Measurements from ENCODE around the gene ARMC6.

The ARMC6 gene

DNA sequence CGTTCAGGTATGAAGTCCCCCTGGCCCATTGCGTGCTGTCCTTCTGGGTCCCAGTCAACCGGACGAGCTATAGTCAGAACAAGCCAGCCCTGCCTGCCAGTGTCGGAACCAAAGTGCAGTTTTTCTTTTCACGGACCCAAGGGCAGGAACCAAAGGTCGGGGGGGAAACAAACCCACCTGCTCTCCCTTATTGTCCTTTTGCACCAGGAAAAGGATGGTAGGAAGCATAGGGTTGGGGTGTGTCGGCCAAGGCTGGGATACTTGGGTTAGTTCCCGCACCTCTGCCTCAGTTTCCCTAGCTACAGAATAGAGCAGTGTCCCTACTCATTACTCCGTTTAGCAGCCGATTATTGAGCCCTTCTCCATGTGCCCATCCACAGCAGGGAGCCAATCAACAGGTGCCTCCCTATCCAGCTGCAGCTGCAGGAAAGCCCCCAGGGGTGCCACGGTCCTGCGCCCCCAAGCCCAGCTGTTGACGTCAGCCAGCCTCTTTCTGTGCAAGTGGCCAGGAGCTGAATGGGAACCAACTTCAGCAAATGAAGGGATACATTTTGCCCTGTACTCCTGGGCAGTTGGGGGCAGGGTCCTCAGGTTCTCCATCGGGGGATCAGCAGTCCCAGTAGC is 21.0 kb downstream of the ARMC6 start:
- H3K9me3 ChIP-seq (ENCODE audit: control insufficient read depth, insufficient read depth, low read length): no peaks in the 10 kb centered on the region
- H3K4me1 ChIP-seq (ENCODE audit: insufficient read depth, low read length): no peaks in the 10 kb centered on the region
- H3K36me3 ChIP-seq (ENCODE audit: insufficient read depth, low read length): peaks cover 24% of the 10 kb centered on the region
- H3K9ac ChIP-seq (ENCODE audit: low read depth, low read length): no peak overlapping the region

DNA sequence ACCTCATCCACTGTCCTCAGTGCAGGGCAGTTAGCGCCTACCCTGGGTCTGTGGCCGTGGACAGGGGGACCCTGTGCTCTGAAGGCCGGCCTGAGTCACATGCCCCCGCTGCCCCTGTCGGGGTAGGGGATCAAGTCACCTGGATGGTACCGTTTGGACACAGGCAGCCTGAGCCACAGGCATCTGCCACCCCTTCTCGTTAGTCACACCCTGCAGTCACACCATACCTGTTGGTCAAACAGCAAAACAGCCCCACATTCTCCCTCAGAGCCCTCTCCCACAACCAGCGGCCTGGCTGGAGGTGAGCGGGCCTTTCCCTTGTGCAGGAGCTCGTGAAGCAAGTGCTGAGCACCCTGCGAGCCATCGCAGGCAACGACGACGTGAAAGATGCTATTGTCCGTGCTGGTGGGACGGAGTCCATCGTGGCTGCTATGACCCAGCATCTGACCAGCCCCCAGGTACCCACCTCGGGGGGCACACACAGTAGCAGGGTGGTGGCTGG is 21.6 kb downstream of the ARMC6 start:
- Histone ChIP-seq H3K4me1 (ENCODE audit: insufficient read depth, low read length) (no peaks in the 10 kb centered on the region), H3K9ac (ENCODE audit: low read depth, low read length) (no peak overlapping the region), H3K36me3 (ENCODE audit: insufficient read depth, low read length) (peaks cover 24% of the 10 kb centered on the region), H3K9me3 (ENCODE audit: control insufficient read depth, insufficient read depth, low read length) (no peaks in the 10 kb centered on the region)

DNA sequence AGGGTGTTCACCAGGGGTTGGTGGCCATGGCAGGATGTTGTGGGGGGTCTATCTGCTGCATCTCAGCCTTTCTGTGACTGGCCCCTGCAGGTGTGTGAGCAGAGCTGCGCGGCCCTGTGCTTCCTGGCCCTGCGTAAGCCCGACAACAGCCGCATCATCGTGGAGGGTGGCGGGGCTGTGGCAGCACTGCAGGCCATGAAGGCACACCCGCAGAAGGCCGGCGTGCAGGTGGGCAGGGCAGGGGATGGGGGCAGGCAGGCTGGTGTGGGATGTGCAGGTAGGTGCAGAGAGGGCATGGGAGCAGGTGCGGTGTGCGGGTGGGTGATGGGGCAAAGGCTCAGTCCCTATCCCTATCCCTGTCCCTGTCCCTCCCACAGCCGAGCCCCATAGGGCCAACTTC is 22.3 kb downstream of the ARMC6 start:
- Histone ChIP-seq H3K9me3 (ENCODE audit: control insufficient read depth, insufficient read depth, low read length) (no peaks in the 10 kb centered on the region), H3K4me1 (ENCODE audit: insufficient read depth, low read length) (no peaks in the 10 kb centered on the region), H3K9ac (ENCODE audit: low read depth, low read length) (no peak overlapping the region), H3K36me3 (ENCODE audit: insufficient read depth, low read length) (peaks cover 24% of the 10 kb centered on the region)

DNA sequence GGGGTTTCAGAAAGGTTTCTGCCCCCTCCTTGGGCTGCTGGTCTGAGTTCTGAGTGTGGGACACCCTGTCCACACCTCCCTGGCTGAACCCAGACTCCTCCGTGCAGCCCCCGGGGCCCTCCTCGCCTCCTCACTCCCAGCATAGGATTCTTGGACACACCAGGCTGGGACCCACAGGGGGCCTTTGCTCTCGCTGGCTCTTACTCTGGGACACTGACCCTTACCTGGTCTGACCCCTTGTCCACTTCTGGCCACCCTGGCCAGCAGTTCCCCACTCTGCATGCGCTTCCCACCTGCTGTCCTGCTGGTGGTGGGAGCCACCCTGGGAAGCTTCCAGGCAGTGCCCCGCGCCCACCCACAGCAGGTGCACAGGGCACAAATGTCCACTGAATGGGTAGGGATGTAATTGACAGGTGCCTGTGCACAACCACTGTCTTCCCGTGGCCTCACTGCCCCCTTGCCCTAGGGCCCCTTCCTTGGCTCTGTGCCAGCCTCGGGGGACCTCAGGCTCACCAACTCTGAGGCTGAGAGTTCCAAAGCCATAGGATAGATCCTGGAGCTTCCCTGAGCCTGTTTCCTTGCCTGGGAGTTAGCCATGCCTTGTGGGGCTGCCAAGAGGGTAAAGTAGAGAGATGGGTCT is 23.4 kb downstream of the ARMC6 start:
- Histone ChIP-seq H3K9ac (ENCODE audit: low read depth, low read length) (no peak overlapping the region), H3K4me1 (ENCODE audit: insufficient read depth, low read length) (no peaks in the 10 kb centered on the region), H3K36me3 (ENCODE audit: insufficient read depth, low read length) (peaks cover 20% of the 10 kb centered on the region), H3K9me3 (ENCODE audit: control insufficient read depth, insufficient read depth, low read length) (no peaks in the 10 kb centered on the region)

DNA sequence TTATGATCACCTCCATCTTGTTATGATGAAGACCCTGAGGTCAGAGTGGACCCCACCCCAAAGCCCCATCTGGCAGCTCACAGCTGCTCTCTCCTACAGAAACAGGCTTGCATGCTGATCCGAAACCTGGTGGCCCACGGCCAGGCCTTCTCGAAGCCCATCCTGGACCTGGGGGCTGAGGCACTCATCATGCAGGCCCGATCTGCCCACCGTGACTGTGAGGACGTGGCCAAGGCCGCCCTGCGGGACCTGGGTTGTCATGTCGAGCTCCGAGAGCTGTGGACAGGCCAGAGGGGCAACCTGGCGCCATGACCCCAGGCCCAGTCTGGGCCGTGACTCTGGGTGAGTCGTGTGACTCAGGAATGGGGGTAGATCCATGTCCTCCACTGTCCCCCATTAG is 23.9 kb downstream of the ARMC6 start:
- Histone ChIP-seq H3K36me3 (ENCODE audit: insufficient read depth, low read length) (peaks cover 20% of the 10 kb centered on the region), H3K9me3 (ENCODE audit: control insufficient read depth, insufficient read depth, low read length) (no peaks in the 10 kb centered on the region), H3K9ac (ENCODE audit: low read depth, low read length) (no peak overlapping the region), H3K4me1 (ENCODE audit: insufficient read depth, low read length) (no peaks in the 10 kb centered on the region)

DNA sequence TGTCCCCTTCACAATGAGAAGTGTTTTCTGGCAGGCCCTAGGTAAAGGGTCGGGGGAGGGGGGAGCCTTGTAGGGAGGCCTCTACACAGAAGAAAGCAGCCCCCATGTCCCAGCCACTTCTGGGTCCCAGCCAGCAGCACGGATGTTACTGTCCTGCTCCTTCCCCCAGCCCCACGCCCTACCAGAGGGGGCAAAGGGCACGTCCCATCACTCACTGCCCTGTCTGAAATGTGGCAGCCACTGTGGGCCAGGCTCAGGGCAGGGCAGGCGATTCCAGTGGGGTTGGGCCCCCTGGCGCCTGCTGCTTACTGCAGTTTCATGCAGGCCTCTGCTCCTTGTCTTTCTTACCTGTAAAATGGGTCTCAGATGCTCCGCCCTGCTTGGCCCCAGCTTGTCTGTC is 24.3 kb downstream of the ARMC6 start:
- Histone ChIP-seq H3K9me3 (ENCODE audit: control insufficient read depth, insufficient read depth, low read length) (no peaks in the 10 kb centered on the region), H3K36me3 (ENCODE audit: insufficient read depth, low read length) (peaks cover 20% of the 10 kb centered on the region), H3K4me1 (ENCODE audit: insufficient read depth, low read length) (no peaks in the 10 kb centered on the region), H3K9ac (ENCODE audit: low read depth, low read length) (no peak overlapping the region)

DNA sequence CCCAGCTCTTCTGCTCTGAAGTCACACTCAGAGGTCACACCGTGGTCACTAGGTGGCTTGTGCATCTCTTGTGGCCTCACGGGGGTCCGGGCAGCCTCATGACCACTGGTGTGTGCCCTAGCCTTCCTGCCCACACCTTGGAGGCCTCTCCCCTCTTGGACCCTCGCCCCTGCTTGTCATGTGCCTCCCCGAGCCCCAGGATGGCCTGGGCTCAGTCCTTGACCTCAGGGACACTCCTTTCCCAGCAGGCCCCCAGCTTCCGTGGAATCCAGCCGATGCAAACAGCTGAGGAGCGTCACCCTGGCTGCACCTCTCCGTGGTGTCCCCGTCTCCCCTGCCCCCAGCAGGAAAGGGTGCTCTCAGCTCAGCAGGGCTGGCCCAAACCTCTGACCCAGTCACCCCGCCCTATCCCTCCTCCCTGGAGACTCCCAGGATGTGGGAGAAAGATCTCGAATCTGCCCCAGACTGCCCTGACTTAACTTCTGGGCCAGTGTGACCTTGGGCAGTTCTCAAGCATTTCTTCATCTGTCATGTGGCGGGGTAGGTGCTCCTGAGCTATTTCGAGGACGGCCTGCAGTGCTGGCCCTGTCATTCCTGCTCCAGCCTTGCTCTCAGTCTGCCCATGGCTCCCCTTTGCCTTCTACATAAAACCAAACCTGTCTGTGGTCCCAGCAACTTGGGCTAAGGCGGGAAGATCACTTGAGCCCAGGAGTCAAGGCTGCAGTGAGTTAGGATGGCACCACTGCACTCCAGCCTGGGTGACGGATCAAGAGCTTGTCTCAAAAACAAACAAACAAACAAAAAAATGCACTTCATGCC is 25.8 kb downstream of the ARMC6 start:
- H3K9ac ChIP-seq (ENCODE audit: low read depth, low read length): no peak overlapping the region
- H3K9me3 ChIP-seq (ENCODE audit: control insufficient read depth, insufficient read depth, low read length): no peaks in the 10 kb centered on the region
- no peaks in the 10 kb centered on the region for H3K4me1 ChIP-seq (ENCODE audit: insufficient read depth, low read length)
- H3K36me3 ChIP-seq (ENCODE audit: insufficient read depth, low read length): peaks cover 17% of the 10 kb centered on the region

DNA sequence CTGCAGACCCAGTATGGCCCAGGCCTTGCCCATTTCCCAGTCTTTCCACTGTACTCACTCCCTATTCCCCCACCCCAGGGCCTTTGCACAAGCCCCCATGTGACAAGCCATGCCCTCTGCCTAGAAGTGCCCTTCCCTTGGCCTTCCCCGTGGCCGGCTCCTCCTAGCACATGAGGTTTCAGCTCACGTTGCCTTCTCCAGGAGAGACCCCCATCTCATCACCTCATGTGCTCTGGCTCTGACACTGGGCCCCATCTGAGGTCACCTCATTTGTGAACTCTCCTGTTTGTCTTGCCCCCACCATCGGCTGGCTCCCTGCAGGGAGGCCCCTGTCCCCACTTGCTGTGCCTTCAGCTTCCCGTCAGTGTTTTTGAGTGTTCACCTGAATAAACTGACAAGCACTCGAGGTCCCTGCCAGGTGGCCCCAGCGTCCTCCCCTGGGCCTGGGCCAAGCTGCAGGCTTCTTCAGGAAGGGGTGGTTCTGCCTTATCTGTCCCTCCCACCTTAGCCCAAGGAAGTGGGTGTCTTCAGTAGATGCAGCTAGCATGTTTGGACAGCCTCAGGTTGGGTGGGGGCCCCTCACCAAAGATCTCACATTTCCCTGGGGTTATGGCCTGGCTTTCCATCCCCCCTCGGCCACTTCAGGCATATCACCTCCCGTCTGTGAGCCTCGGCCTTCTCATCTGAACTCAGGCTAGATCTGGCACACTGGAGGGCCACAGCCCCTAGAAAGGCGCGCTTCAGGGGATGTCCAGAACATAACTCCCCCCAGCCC is 26.6 kb downstream of the ARMC6 start:
- no peaks in the 10 kb centered on the region for H3K9me3 ChIP-seq (ENCODE audit: control insufficient read depth, insufficient read depth, low read length)
- no peaks in the 10 kb centered on the region for H3K4me1 ChIP-seq (ENCODE audit: insufficient read depth, low read length)
- no peak overlapping the region for H3K9ac ChIP-seq (ENCODE audit: low read depth, low read length)
- peaks cover 9% of the 10 kb centered on the region for H3K36me3 ChIP-seq (ENCODE audit: insufficient read depth, low read length)

DNA sequence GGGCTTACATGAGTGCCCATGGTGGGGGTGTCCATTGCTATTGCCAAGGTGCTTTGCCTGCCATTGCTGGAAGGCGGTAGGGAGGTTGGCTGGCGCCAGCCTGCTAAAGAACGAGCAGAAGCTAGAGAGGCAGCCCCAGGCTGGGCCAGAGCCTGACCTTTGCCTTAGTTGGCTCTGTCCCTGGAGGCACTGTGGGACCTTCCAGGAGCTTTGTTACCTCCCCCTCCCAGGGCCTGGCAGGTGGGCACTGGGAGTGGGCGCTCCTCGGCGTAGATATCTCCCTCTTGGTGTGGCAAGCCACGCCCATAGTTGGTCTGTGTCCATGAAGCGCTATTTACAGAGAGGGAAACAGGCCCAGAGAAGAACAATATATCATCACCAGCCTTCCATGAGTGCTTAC is 28.1 kb downstream of the ARMC6 start:
- Histone ChIP-seq H3K36me3 (ENCODE audit: insufficient read depth, low read length) (peaks cover 6% of the 10 kb centered on the region), H3K4me1 (ENCODE audit: insufficient read depth, low read length) (no peaks in the 10 kb centered on the region), H3K9ac (ENCODE audit: low read depth, low read length) (no peak overlapping the region), H3K9me3 (ENCODE audit: control insufficient read depth, insufficient read depth, low read length) (no peaks in the 10 kb centered on the region)

DNA sequence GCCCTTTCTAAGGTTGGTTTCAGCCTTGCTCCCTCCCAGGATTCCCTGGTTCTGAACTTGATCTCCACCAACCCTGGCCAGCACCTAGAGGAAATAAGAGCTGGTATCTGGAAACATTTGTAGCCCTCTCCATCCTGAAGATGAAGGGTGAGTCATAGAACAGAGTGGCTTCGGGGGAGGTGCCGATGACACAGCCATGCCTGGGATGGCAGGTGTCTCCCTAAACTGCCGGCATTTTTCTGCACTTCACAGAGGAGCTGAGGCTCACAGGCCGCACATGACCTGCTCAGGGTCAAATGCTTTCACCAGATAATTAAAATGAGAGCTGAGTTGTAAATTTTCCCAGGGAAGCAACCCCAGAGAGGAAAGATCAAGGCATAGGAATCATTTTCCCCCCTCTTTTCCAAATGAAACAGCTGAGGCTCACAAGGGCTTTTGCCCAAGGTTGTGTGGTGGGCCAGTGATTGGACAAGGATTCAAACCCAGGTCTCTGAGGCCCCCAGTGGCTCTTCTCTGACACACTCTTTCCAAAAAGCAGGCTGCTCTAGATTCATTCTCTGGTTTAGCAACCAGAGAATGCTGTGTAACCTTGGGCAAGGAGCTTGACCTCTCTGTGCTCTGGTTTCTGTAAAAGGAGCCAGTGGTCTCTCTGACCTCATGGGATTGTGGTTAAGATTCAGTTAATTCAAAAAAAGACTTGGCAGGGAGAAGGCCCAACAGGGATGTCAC is 29.2 kb downstream of the ARMC6 start:
- H3K4me1 ChIP-seq (ENCODE audit: insufficient read depth, low read length): no peaks in the 10 kb centered on the region

DNA sequence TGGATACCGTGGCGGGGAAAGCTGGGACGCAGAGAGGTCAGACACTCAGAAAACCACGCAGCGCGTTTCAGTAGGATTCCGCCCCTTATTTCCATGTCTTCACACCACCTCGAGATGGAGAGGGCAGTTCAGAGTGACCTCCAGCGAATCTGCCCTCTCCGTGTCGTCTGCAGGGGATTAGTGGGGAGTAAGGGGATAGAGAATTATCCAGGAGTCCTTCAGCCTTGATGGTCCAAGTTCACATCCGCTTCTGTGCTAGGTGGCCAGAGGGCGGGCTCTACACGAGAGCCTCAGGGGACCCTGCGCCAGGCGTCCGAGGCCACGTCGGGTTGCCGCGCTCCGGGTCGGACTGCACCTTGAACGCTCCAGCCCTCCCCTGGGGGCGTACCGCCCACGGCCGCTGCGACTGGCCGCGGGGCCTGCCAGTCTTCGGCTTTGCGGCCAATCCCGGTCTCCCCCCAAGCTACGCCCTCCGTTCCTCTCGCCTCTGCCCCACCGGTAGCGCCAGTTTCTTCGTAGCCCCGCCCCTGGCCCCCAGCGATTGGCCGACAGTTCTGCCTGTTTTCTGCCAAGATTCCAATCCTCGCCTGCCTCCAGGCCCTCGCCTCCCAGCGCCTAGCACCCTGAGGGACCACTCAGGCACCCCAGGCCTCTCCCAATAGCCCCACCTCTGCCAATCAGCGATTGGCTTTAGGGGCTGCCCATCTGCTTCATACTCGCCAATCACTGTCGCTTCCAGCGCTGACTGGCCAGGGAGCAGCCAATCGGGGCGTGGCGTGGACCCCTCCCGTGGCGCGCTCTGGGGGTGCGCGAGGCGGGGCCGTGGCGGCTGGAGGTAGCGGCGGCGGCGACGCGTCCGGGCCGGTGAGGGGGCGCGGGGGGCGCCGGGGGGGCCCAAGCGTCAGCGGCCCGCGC is 30.0 kb downstream of the ARMC6 start, which contains the start of gene SLC25A42:
SLC25A42 (plus strand) TSS at position 812 of the 915 bp plus-strand sequence. CDS start 32,131 bp downstream, outside the sequence.
- H3K4me1 ChIP-seq (ENCODE audit: insufficient read depth, low read length): no peaks in the 10 kb centered on the region
- H3K36me3 ChIP-seq (ENCODE audit: insufficient read depth, low read length): no peaks in the 10 kb centered on the region
- no peaks in the 10 kb centered on the region for H3K9me3 ChIP-seq (ENCODE audit: control insufficient read depth, insufficient read depth, low read length)
- H3K9ac ChIP-seq (ENCODE audit: low read depth, low read length): peak within 1 kb of the TSS; percentile 49

More for the DNA sequence above, 29.2 kb downstream of the ARMC6 start:
- Histone ChIP-seq H3K36me3 (ENCODE audit: insufficient read depth, low read length) (peaks cover 1% of the 10 kb centered on the region; the same call in 1 of the 2 replicates), H3K9ac (ENCODE audit: low read depth, low read length) (peak overlapping the region; percentile 49), H3K9me3 (ENCODE audit: control insufficient read depth, insufficient read depth, low read length) (no peaks in the 10 kb centered on the region)

DNA sequence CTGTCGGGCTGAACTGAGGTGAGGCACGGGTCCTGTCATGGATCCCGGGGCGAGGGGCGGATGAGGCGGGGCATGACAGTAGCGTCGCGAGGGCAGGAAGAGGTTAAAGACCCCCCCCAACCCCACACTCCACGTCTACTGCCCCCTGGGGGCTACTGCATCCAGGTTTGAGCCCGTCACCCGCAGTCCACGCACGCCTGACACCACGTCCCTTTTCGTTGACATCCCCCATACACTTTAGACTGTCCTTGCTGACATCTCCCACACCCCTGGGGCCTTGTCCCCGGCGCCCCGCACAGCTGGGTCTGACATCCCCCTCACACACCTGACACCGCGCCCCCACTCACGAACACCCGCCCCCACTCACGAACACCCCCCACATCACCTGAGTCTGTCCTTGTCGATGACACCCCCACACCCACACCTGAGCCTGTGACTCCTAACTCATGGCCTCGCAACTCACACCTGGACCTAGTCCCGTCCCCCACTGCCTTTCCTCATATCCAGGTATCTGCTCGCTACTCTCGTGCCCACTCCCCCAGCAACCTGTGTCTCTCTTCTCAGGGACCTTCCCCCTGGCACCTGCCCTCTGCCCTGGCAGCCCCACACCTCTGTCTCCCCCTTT is 30.8 kb downstream of the ARMC6 start:
- Histone ChIP-seq H3K4me1 (ENCODE audit: insufficient read depth, low read length) (no peaks in the 10 kb centered on the region), H3K36me3 (ENCODE audit: insufficient read depth, low read length) (no peaks in the 10 kb centered on the region), H3K9ac (ENCODE audit: low read depth, low read length) (peak overlapping the region; percentile 47; the same call in 1 of the 2 replicates), H3K9me3 (ENCODE audit: control insufficient read depth, insufficient read depth, low read length) (no peaks in the 10 kb centered on the region)
